ENCODE measurements around the gene CD9. TPM values are rescaled to one million over a fixed set of nuclear protein-coding genes. Genes with fewer than 3 reads are reported as not detected.

Gene CD9
- total and polyA plus RNA-seq, 2 donors (not counting 1 experiment from before 2014, with no cell fraction given) = 520 to 856 TPM

DNA sequence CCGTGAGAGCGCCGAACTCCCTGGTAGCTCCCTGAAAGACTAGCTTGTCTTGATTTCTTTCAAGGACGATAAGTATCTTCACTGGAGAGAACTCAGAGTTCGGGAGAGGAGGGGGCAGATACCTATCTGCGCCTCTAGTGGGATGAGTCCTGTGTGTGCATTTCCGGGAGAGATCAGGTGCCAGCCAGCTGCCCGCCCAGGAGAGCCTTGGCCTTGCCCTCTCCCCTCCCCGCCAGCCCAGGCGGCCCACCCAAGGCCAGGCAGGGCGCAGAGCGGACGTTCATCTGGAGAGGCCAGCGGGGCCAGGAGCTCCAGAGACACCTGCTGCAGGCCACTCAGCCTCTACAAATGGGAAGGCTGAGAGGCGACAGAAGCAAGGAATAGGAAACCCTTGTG is 1.0 kb downstream of the CD9 start:
- TF ChIP-seq, protein P1, sequence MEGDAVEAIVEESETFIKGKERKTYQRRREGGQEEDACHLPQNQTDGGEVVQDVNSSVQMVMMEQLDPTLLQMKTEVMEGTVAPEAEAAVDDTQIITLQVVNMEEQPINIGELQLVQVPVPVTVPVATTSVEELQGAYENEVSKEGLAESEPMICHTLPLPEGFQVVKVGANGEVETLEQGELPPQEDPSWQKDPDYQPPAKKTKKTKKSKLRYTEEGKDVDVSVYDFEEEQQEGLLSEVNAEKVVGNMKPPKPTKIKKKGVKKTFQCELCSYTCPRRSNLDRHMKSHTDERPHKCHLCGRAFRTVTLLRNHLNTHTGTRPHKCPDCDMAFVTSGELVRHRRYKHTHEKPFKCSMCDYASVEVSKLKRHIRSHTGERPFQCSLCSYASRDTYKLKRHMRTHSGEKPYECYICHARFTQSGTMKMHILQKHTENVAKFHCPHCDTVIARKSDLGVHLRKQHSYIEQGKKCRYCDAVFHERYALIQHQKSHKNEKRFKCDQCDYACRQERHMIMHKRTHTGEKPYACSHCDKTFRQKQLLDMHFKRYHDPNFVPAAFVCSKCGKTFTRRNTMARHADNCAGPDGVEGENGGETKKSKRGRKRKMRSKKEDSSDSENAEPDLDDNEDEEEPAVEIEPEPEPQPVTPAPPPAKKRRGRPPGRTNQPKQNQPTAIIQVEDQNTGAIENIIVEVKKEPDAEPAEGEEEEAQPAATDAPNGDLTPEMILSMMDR (conservative IDR thresholded peaks at IDR 0.05 in 1 of 2, IDR thresholded peaks at IDR 0.05 in 1 of 2; ENCODE audit: low read depth in 1 of 2, low read length in 2 of 2) = no peak
- no peak for TF ChIP-seq EZH2 (IDR thresholded peaks at IDR 0.05; ENCODE audit: low read length, missing control alignments)
- H3K4me3 ChIP-seq (replicated peaks in 1 of 4; ENCODE audit: control extremely low read depth in 1 of 4, insufficient read depth in 1 of 4, low read depth in 3 of 4, low read length in 4 of 4) = peak overlapping the region; percentile 53 to 92 (median 76)
- no peaks in the 10 kb centered on the region for H3K27me3 ChIP-seq (ENCODE audit: control insufficient read depth, insufficient read depth, low read length)
- H3K9me3 ChIP-seq (ENCODE audit: control insufficient read depth, insufficient read depth, low read depth, low read length) = no peaks in the 10 kb centered on the region
- no peaks in the 10 kb centered on the region for H4K20me1 ChIP-seq (ENCODE audit: control insufficient read depth, extremely low read depth, insufficient read depth, low read length)
- DNase-seq (ENCODE audit: low read depth in 2 of 2) = no peak
- peaks cover 56% of the 10 kb centered on the region for H3K79me2 ChIP-seq (ENCODE audit: control insufficient read depth, insufficient read depth, low read length)
- peak overlapping the region; percentile 73 for H3K9ac ChIP-seq (ENCODE audit: insufficient read depth, low read length)
- H2AFZ ChIP-seq (ENCODE audit: low read length) = no peak overlapping the region
- peaks cover 9% of the 10 kb centered on the region for H3K4me1 ChIP-seq (ENCODE audit: control insufficient read depth, extremely low read depth, insufficient read depth, low read length)
- H3K4me2 ChIP-seq (ENCODE audit: extremely low read depth, insufficient read depth, low read length) = peak overlapping the region; percentile 71
- peaks cover 2% of the 10 kb centered on the region for H3K36me3 ChIP-seq (ENCODE audit: control insufficient read depth, insufficient read depth, low read length)
- peak overlapping the region; percentile 67 for H3K27ac ChIP-seq (ENCODE audit: insufficient read depth, low read length)

DNA sequence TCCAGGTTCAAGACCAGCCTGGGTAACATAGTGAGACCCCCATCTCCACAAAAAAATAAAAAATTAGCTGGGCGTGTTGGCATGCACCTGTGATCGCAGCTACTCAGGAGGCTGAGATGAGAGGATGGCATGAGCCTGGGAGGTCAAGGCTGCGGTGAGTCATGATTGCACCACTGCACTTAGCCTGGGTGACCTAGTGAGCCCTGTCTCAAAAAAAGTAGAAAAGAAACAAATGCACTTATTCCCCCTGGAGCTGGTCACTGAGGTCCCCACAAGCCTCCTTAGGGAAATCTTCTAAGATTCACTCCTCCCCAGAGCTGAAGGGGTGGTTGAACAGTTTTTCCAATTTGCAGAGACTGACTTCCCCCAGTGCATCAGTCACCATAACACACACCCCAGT is 1.6 kb downstream of the CD9 start:
- no peak for DNase-seq (ENCODE audit: low read depth in 2 of 2)
- Histone ChIP-seq H3K27ac (ENCODE audit: insufficient read depth, low read length) (peak overlapping the region; percentile 13), H3K4me1 (ENCODE audit: control insufficient read depth, extremely low read depth, insufficient read depth, low read length) (peaks cover 8% of the 10 kb centered on the region)

DNA sequence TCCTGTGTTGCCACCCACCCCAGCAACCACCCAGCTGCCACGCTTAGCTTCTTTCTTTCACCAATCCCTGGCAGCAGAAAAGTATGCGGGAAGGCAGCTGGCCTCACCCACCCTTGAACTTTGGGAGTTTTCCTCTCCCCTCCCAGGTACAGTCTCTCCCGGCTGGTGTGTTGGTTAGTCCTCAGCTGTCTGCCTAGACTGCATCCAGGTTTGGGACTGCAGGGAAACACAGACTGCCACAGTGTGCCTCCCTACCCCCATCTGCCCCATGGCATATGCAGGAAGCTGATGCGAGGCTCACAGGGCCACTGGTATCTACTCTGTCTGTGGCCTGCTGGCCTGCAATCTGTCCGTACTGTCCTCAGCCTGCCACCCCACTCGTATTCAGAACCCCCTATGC is 2.1 kb downstream of the CD9 start:
- Histone ChIP-seq H3K27ac (ENCODE audit: insufficient read depth, low read length) (peak overlapping the region; percentile 13), H3K9me3 (ENCODE audit: control insufficient read depth, insufficient read depth, low read depth, low read length) (no peaks in the 10 kb centered on the region), H3K36me3 (ENCODE audit: control insufficient read depth, insufficient read depth, low read length) (peaks cover 2% of the 10 kb centered on the region), H3K4me2 (ENCODE audit: extremely low read depth, insufficient read depth, low read length) (peak overlapping the region; percentile 83), H2AFZ (ENCODE audit: low read length) (no peak overlapping the region), H3K4me3 (replicated peaks in 1 of 4; ENCODE audit: control extremely low read depth in 1 of 4, insufficient read depth in 1 of 4, low read depth in 3 of 4, low read length in 4 of 4) (peak overlapping the region in 3 of 4 experiments; percentile 53 to 92 (median 82)), H3K9ac (ENCODE audit: insufficient read depth, low read length) (no peak overlapping the region), H4K20me1 (ENCODE audit: control insufficient read depth, extremely low read depth, insufficient read depth, low read length) (no peaks in the 10 kb centered on the region), H3K4me1 (ENCODE audit: control insufficient read depth, extremely low read depth, insufficient read depth, low read length) (peaks cover 8% of the 10 kb centered on the region), H3K79me2 (ENCODE audit: control insufficient read depth, insufficient read depth, low read length) (peaks cover 64% of the 10 kb centered on the region), H3K27me3 (ENCODE audit: control insufficient read depth, insufficient read depth, low read length) (no peaks in the 10 kb centered on the region)
- TF ChIP-seq, protein P1 (conservative IDR thresholded peaks at IDR 0.05 in 1 of 2, IDR thresholded peaks at IDR 0.05 in 1 of 2; ENCODE audit: low read depth in 1 of 2, low read length in 2 of 2) = no peak
- no peak for TF ChIP-seq EZH2 (IDR thresholded peaks at IDR 0.05; ENCODE audit: low read length, missing control alignments)
- DNase-seq (ENCODE audit: low read depth in 2 of 2) = no peak

More for the DNA sequence above, 1.6 kb downstream of the CD9 start:
- Histone ChIP-seq H2AFZ (ENCODE audit: low read length) (no peak overlapping the region), H3K36me3 (ENCODE audit: control insufficient read depth, insufficient read depth, low read length) (peaks cover 2% of the 10 kb centered on the region), H3K79me2 (ENCODE audit: control insufficient read depth, insufficient read depth, low read length) (peaks cover 60% of the 10 kb centered on the region), H3K27me3 (ENCODE audit: control insufficient read depth, insufficient read depth, low read length) (no peaks in the 10 kb centered on the region), H3K4me3 (replicated peaks in 1 of 4; ENCODE audit: control extremely low read depth in 1 of 4, insufficient read depth in 1 of 4, low read depth in 3 of 4, low read length in 4 of 4) (peak overlapping the region; percentile 53 to 92 (median 76)), H4K20me1 (ENCODE audit: control insufficient read depth, extremely low read depth, insufficient read depth, low read length) (no peaks in the 10 kb centered on the region), H3K9ac (ENCODE audit: insufficient read depth, low read length) (no peak overlapping the region), H3K4me2 (ENCODE audit: extremely low read depth, insufficient read depth, low read length) (peak overlapping the region; percentile 83), H3K9me3 (ENCODE audit: control insufficient read depth, insufficient read depth, low read depth, low read length) (no peaks in the 10 kb centered on the region)
- TF ChIP-seq, protein P1 (conservative IDR thresholded peaks at IDR 0.05 in 1 of 2, IDR thresholded peaks at IDR 0.05 in 1 of 2; ENCODE audit: low read depth in 1 of 2, low read length in 2 of 2) = no peak
- no peak for TF ChIP-seq EZH2 (IDR thresholded peaks at IDR 0.05; ENCODE audit: low read length, missing control alignments)

Data from fibroblast of lung (primary cell).